HEK293 (cell line): ENCODE results near the gene MNX1.

Experiments used
- CTCF ChIA-PET: fragments of 350-600 bp; formaldehyde crosslinking; extraction: SDS; loops from one replicate; lab custom pipeline; 2021; ENCODE audit warnings: antibody characterized with exemption; lab: Yijun Ruan, JAX
- POLR2A ChIA-PET: fragments of 300-600 bp; formaldehyde crosslinking; extraction: SDS; loops from one replicate; lab custom pipeline; 2020; ENCODE audit warnings: antibody characterized with exemption, inconsistent platforms; lab: Yijun Ruan, JAX
- H3K27ac ChIP-seq: fragments of 200-500 bp; sonication (Bioruptor generic); 2 replicates; pipeline ENCODE4 v1.5.1; 2014; ENCODE audit warnings: low read depth, low read length, control low read depth, inconsistent platforms; ENCODE audit errors: extremely low read depth
- H3K36me3 ChIP-seq, 2 experiments: fragments of 200-500 bp in 1 of 2; sonication (Bioruptor generic) in 1 of 2; 1 replicate in 1 of 2; 2 replicates in 1 of 2; pipeline ENCODE4 v1.5.1; 2014 to 2017; ENCODE audit warnings: inconsistent platforms in 2 of 2, low read length in 2 of 2; ENCODE audit not compliant: control insufficient read depth in 2 of 2, insufficient read depth in 1 of 2
- H3K4me1 ChIP-seq: fragments of 200-500 bp; sonication (Bioruptor generic); 2 replicates; pipeline ENCODE4 v1.5.1; 2014; ENCODE audit warnings: mild to moderate bottlenecking, low read length, inconsistent platforms; ENCODE audit not compliant: control insufficient read depth, insufficient read depth
- H3K4me3 ChIP-seq: 2 replicates; pipeline ENCODE4 v1.5.1; 2011; ENCODE audit warnings: low read depth, mild to moderate bottlenecking, control low read depth, low read length, moderate library complexity
- H3K9me3 ChIP-seq: fragments of 200-500 bp; sonication (Bioruptor generic); 2 replicates; pipeline ENCODE4 v1.5.1; 2014; ENCODE audit warnings: low read depth, low read length, inconsistent platforms; ENCODE audit not compliant: control insufficient read depth, insufficient read depth
- GLI2 ChIP-seq: fragments of 450-650 bp; formaldehyde crosslinking; IDR thresholded peaks from 2 replicates; pipeline ENCODE4; 2017; ENCODE audit warnings: missing biosample characterization, missing genetic modification characterization, low read depth, borderline replicate concordance
- MZF1 ChIP-seq: fragments of 450-650 bp; formaldehyde crosslinking; IDR thresholded peaks from 2 replicates; pipeline ENCODE4 v1.5.1; 2017; ENCODE audit warnings: missing biosample characterization, missing genetic modification characterization, borderline replicate concordance
- OVOL3 ChIP-seq: fragments of 450-650 bp; formaldehyde crosslinking; IDR thresholded peaks from 2 replicates; pipeline ENCODE4 v1.5.1; 2016; ENCODE audit warnings: missing biosample characterization, missing genetic modification characterization
- SCRT2 ChIP-seq: fragments of 450-650 bp; formaldehyde crosslinking; IDR thresholded peaks from 2 replicates; pipeline ENCODE4 v1.5.1; 2016; ENCODE audit warnings: missing biosample characterization, missing genetic modification characterization
- ZBTB7A ChIP-seq: fragments of 450-650 bp; formaldehyde crosslinking; IDR thresholded peaks from 2 replicates; pipeline ENCODE4 v1.5.1; 2016; ENCODE audit warnings: low read depth, missing biosample characterization, missing genetic modification characterization
- ZFP69B ChIP-seq: fragments of 450-650 bp; formaldehyde crosslinking; IDR thresholded peaks from 2 replicates; pipeline ENCODE4 v1.5.1; 2016; ENCODE audit warnings: missing biosample characterization, missing genetic modification characterization
- ZIC2 ChIP-seq: fragments of 450-650 bp; formaldehyde crosslinking; IDR thresholded peaks from 2 replicates; pipeline ENCODE4 v1.5.1; 2016; ENCODE audit warnings: missing biosample characterization, missing genetic modification characterization
- ZNF2 ChIP-seq: fragments of 450-650 bp; formaldehyde crosslinking; IDR thresholded peaks from 2 replicates; pipeline ENCODE4 v1.5.1; 2016; ENCODE audit warnings: missing biosample characterization, missing genetic modification characterization
- ZNF366 ChIP-seq: fragments of 450-650 bp; formaldehyde crosslinking; conservative IDR thresholded peaks from 2 replicates; pipeline ENCODE4 v1.5.1; 2016; ENCODE audit warnings: missing biosample characterization, missing genetic modification characterization
- ZNF37A ChIP-seq: fragments of 450-650 bp; IDR thresholded peaks from 2 replicates; pipeline ENCODE4 v1.5.1; 2018; ENCODE audit warnings: missing biosample characterization, missing genetic modification characterization
- ZNF514 ChIP-seq: fragments of 450-650 bp; formaldehyde crosslinking; IDR thresholded peaks from 2 replicates; pipeline ENCODE4 v1.5.1; 2016; ENCODE audit warnings: missing biosample characterization, missing genetic modification characterization
- ZNF548 ChIP-seq: fragments of 450-650 bp; formaldehyde crosslinking; IDR thresholded peaks from 2 replicates; pipeline ENCODE4 v1.5.1; 2016; ENCODE audit warnings: missing biosample characterization, missing genetic modification characterization
- ZNF621 ChIP-seq: fragments of 450-650 bp; formaldehyde crosslinking; IDR thresholded peaks from 2 replicates; pipeline ENCODE4 v1.5.1; 2017; ENCODE audit warnings: missing biosample characterization, missing genetic modification characterization
- ZNF629 ChIP-seq: fragments of 450-650 bp; formaldehyde crosslinking; IDR thresholded peaks from 2 replicates; pipeline ENCODE4 v1.5.1; 2017; ENCODE audit warnings: missing biosample characterization, missing genetic modification characterization
- ZNF704 ChIP-seq: fragments of 450-650 bp; formaldehyde crosslinking; IDR thresholded peaks from 2 replicates; pipeline ENCODE4 v1.5.1; 2016; ENCODE audit warnings: missing biosample characterization, missing genetic modification characterization
- ZNF785 ChIP-seq: fragments of 450-650 bp; formaldehyde crosslinking; IDR thresholded peaks from 2 replicates; pipeline ENCODE4 v1.5.1; 2016; ENCODE audit warnings: missing biosample characterization, missing genetic modification characterization
- TF ChIP-seq, protein P1 (sequence below): fragments of 450-650 bp; formaldehyde crosslinking; IDR thresholded peaks from 2 replicates; pipeline ENCODE4 v1.5.1; 2016; ENCODE audit warnings: missing biosample characterization, missing genetic modification characterization
- TF ChIP-seq, protein P2 (sequence below): fragments of 450-650 bp; formaldehyde crosslinking; IDR thresholded peaks from 2 replicates; pipeline ENCODE4; 2016; ENCODE audit warnings: missing biosample characterization, missing genetic modification characterization
- TF ChIP-seq, protein P3 (sequence below): fragments of 450-650 bp; formaldehyde crosslinking; IDR thresholded peaks from 2 replicates; pipeline ENCODE4 v1.5.1; 2017; ENCODE audit warnings: missing biosample characterization, missing genetic modification characterization

Gene MNX1

GRCh38 chr7:156989766-156990535 is 20.5 kb downstream of the MNX1 start:
- TF ChIP-seq ZNF548 (tag by site-specific recombination) = no peak
- no peak for TF ChIP-seq GLI2 (tag by site-specific recombination)
- TF ChIP-seq, protein P1, sequence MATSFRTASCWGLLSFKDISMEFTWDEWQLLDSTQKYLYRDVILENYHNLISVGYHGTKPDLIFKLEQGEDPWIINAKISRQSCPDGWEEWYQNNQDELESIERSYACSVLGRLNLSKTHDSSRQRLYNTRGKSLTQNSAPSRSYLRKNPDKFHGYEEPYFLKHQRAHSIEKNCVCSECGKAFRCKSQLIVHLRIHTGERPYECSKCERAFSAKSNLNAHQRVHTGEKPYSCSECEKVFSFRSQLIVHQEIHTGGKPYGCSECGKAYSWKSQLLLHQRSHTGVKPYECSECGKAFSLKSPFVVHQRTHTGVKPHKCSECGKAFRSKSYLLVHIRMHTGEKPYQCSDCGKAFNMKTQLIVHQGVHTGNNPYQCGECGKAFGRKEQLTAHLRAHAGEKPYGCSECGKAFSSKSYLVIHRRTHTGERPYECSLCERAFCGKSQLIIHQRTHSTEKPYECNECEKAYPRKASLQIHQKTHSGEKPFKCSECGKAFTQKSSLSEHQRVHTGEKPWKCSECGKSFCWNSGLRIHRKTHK (tag by site-specific recombination) = no peak
- CTCF ChIA-PET = no interaction called here
- no peaks in the 10 kb centered on the region for H3K4me1 ChIP-seq
- H3K9me3 ChIP-seq = no peaks in the 10 kb centered on the region
- no peak overlapping the region for H3K4me3 ChIP-seq
- peaks cover 0 to 6% of the 10 kb centered on the region in 2 experiments; a peak in 1 of 3 replicates for H3K36me3 ChIP-seq
- POLR2A ChIA-PET = no interaction called here
- no peak overlapping the region for H3K27ac ChIP-seq

DNA sequence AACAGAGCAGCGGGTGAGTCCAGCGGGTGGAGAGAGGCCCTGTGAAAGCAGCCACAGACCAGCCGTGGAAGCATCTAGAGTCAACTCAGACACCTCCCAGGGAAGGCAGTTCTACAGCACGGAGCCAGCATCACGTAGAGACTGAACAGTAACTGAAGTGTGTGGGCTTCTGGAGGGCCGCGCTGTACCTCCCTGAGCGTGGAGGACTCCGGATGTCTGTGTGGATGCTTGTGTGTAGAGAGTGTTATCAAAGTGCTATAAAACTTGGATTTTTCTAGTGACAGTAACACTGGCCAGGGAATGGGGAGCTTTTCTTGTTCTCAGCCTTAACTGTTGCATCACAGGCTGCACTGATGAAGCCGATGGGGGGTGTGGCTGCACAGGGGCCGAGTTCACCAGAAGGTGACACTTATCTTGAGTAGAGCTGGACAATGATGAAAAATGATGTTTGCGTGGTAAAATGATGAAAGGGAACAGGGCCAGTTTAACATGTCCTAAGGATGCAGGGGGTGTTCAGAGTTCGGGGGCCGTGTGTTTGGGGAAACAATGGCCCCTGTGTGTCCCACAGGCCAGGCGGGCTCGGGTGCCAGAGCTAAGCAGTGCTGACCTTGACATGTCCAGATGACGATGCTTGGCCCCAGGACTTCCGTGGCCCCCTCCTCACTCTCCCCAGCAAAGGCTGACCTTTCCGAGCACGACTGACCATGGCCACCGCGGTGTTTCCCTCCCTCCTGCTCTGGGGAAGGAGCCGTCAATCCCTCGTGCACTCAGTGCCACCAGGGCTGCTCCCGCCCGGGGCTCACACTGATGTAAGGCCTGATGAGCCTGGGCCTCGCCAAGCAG is 21.9 kb downstream of the MNX1 start:
- Histone ChIP-seq H3K36me3 (peaks cover 1 to 6% of the 10 kb centered on the region in 2 experiments; a peak in 2 of 3 replicates), H3K27ac (no peak overlapping the region), H3K4me1 (no peaks in the 10 kb centered on the region), H3K9me3 (no peaks in the 10 kb centered on the region), H3K4me3 (no peak overlapping the region)
- CTCF ChIA-PET = interaction anchor here (0.7 to 1.0 kb wide), 2 partner anchors 16 to 714 kb away, joined by 3 read pairs; no protein-coding TSS in a partner anchor
- TF ChIP-seq ZNF37A (tag by site-specific recombination) (no peak), ZNF514 (tag by site-specific recombination) (no peak), ZNF621 (tag by site-specific recombination) (no peak), ZIC2 (no peak), ZFP69B (no peak), MZF1 (tag by site-specific recombination) (no peak), OVOL3 (tag by site-specific recombination) (no peak), SCRT2 (tag by site-specific recombination) (no peak), ZNF366 (tag by site-specific recombination) (no peak)
- TF ChIP-seq, protein P2, sequence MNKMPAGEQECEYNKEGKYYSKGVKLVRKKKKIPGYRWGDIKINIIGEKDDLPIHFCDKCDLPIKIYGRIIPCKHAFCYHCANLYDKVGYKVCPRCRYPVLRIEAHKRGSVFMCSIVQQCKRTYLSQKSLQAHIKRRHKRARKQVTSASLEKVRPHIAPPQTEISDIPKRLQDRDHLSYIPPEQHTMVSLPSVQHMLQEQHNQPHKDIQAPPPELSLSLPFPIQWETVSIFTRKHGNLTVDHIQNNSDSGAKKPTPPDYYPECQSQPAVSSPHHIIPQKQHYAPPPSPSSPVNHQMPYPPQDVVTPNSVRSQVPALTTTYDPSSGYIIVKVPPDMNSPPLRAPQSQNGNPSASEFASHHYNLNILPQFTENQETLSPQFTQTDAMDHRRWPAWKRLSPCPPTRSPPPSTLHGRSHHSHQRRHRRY (tag by site-specific recombination) = no peak
- POLR2A ChIA-PET = no interaction called here

- no peak for TF ChIP-seq ZNF629 (tag by site-specific recombination)
- no peak for TF ChIP-seq ZNF785
- TF ChIP-seq ZNF2 (tag by site-specific recombination) = no peak
- no peak for TF ChIP-seq ZNF704 (tag by site-specific recombination)
- TF ChIP-seq, protein P3, sequence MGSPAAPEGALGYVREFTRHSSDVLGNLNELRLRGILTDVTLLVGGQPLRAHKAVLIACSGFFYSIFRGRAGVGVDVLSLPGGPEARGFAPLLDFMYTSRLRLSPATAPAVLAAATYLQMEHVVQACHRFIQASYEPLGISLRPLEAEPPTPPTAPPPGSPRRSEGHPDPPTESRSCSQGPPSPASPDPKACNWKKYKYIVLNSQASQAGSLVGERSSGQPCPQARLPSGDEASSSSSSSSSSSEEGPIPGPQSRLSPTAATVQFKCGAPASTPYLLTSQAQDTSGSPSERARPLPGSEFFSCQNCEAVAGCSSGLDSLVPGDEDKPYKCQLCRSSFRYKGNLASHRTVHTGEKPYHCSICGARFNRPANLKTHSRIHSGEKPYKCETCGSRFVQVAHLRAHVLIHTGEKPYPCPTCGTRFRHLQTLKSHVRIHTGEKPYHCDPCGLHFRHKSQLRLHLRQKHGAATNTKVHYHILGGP (tag by site-specific recombination) = no peak
- no peak for TF ChIP-seq ZBTB7A (tag by site-specific recombination)
- peaks cover 6 to 11% of the 10 kb centered on the region in 2 experiments; a peak in 2 of 3 replicates for H3K36me3 ChIP-seq
- H3K4me1 ChIP-seq = no peaks in the 10 kb centered on the region
- H3K4me3 ChIP-seq = no peak overlapping the region
- H3K27ac ChIP-seq = no peak overlapping the region
- POLR2A ChIA-PET = no interaction called here
- no peaks in the 10 kb centered on the region for H3K9me3 ChIP-seq
- CTCF ChIA-PET = interaction anchor here (0.7 kb wide), 1 partner anchor 805 kb away, joined by 4 read pairs; no protein-coding TSS in a partner anchor
Measured at GRCh38 chr7:156986378-156986777, 24.1 kb downstream of the MNX1 start.
